Loucy (cell line): Measurements from ENCODE around the gene AFF4.

Experiments used
- EZH2phosphoT487 ChIP-seq: fragments of 200-600 bp; IDR thresholded peaks from 2 replicates; pipeline ENCODE4 v1.6.1; 2018; ENCODE audit warnings: antibody characterized with exemption, mild to moderate bottlenecking, moderate library complexity, borderline replicate concordance
- TF ChIP-seq, protein P1 (sequence below): fragments of 200-600 bp; sonication (generic); conservative IDR thresholded peaks from 2 replicates; pipeline ENCODE4 v1.5.1; 2014; ENCODE audit warnings: mild to moderate bottlenecking, antibody characterized with exemption, low read length

DNA sequence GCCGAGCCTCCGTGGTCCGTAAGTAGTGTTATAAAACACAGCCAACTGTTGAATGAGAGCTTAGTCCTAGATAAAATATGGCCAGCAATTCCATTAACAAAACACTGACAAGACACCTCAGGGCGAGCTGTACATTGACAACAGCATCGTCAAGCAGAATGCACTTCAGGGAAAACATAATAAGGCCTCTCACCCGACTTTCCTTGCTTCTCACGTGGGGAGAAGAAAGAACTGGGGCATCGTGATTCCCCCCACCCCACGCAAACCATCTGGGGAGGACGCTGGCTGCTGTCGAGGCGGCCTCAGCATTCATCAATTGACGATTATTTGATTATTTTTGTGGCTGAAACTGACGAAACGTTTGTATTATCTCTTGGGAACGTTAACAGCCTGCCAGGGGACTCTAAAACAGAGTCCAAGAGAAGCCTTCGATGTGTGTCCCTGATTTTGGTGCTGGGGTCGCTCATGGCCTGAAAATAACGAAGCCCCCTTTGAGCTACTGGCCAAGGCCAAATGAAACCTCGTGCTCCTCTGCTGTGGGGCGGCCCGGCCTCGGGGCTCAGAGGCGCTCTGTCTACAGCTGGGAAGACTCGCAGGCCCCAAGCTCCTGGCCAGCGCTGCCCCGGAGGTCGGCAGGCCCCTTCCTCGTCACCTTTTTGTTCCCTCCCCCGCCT lies 97.6 kb downstream of the AFF4 start:
- TF ChIP-seq, protein P1, sequence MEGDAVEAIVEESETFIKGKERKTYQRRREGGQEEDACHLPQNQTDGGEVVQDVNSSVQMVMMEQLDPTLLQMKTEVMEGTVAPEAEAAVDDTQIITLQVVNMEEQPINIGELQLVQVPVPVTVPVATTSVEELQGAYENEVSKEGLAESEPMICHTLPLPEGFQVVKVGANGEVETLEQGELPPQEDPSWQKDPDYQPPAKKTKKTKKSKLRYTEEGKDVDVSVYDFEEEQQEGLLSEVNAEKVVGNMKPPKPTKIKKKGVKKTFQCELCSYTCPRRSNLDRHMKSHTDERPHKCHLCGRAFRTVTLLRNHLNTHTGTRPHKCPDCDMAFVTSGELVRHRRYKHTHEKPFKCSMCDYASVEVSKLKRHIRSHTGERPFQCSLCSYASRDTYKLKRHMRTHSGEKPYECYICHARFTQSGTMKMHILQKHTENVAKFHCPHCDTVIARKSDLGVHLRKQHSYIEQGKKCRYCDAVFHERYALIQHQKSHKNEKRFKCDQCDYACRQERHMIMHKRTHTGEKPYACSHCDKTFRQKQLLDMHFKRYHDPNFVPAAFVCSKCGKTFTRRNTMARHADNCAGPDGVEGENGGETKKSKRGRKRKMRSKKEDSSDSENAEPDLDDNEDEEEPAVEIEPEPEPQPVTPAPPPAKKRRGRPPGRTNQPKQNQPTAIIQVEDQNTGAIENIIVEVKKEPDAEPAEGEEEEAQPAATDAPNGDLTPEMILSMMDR: no peak
- no peak for TF ChIP-seq EZH2phosphoT487
